T1000 (cell line): ENCODE measurements around the gene AP3S2.
"Not testable (repeated sequence)": the region's sequence is repeated elsewhere in the genome, so short reads cannot be mapped to it uniquely, and the experiment has no call there.

Experiments used
- DNase-seq: peaks from one replicate; lab custom pipeline; 2025; ENCODE audit warnings: mixed read lengths; lab: John Stamatoyannopoulos, UW

Gene AP3S2

GRCh38 chr15:89864958-89865739 lies 28.6 kb downstream of the AP3S2 start:
- DNase-seq, result no peak

- no peak for DNase-seq
Measured at GRCh38 chr15:89863918-89864317, 29.9 kb downstream of the AP3S2 start.

GRCh38 chr15:89860891-89861290 lies 32.9 kb downstream of the AP3S2 start:
- no peak for DNase-seq

GRCh38 chr15:89860431-89860830 lies 33.4 kb downstream of the AP3S2 start:
- DNase-seq, result no peak

GRCh38 chr15:89858661-89859458 lies 34.9 kb downstream of the AP3S2 start:
- no peak for DNase-seq

- DNase-seq, result no peak
Measured at GRCh38 chr15:89857673-89858072, 36.1 kb downstream of the AP3S2 start.

GRCh38 chr15:89855948-89856347 lies 37.8 kb downstream of the AP3S2 start:
- DNase-seq, result no peak

- DNase-seq, result not testable (repeated sequence)
Measured at GRCh38 chr15:89854863-89855262, 38.9 kb downstream of the AP3S2 start.

- DNase-seq, result no peak
Measured at GRCh38 chr15:89852342-89852995, 41.3 kb downstream of the AP3S2 start.

- DNase-seq, result no peak
Measured at GRCh38 chr15:89851673-89852341, 42.0 kb downstream of the AP3S2 start.

GRCh38 chr15:89848970-89849292 lies 44.9 kb downstream of the AP3S2 start:
- no peak for DNase-seq

GRCh38 chr15:89847101-89847500 lies 46.7 kb downstream of the AP3S2 start:
- no peak for DNase-seq

GRCh38 chr15:89845305-89845893 lies 48.4 kb downstream of the AP3S2 start:
- no peak for DNase-seq

GRCh38 chr15:89841962-89842361 lies 51.8 kb downstream of the AP3S2 start:
- no peak for DNase-seq

- DNase-seq, result no peak
Measured at GRCh38 chr15:89841306-89841705, 52.5 kb downstream of the AP3S2 start.

GRCh38 chr15:89839167-89839810 lies 54.5 kb downstream of the AP3S2 start:
- no peak for DNase-seq

- no peak for DNase-seq
Measured at GRCh38 chr15:89837830-89838178, 56.0 kb downstream of the AP3S2 start.

GRCh38 chr15:89837134-89837829 lies 56.5 kb downstream of the AP3S2 start:
- no peak for DNase-seq

GRCh38 chr15:89836267-89837133 lies 57.3 kb downstream of the AP3S2 start:
- no peak for DNase-seq

GRCh38 chr15:89835176-89835564 lies 58.6 kb downstream of the AP3S2 start:
- DNase-seq, result no peak
